ENCODE measurements around the gene SLC35A4.

The SLC35A4 gene

DNA sequence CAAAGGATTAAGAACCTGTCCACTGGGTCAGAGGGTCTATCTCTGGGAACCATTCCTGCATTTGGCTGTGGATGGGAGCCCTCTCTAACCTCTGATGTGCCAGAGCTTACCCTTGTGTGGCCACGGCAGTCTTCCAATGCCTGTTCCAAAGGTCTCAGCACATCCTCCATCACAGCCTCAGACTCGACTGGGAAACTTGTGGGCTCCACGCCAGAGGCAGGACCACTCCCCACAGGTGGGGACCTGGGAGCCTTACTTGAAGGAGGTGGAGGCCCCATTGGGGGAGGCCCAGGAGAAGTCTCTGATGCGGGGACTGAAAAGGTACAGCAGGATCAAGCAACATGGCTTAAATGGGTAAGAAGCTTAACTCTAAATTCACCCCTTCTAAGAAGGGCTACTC is 12.8 kb upstream of the SLC35A4 start:
- no peak for DNase-seq (ENCODE audit: low read depth)
- TF ChIP-seq, protein P1, sequence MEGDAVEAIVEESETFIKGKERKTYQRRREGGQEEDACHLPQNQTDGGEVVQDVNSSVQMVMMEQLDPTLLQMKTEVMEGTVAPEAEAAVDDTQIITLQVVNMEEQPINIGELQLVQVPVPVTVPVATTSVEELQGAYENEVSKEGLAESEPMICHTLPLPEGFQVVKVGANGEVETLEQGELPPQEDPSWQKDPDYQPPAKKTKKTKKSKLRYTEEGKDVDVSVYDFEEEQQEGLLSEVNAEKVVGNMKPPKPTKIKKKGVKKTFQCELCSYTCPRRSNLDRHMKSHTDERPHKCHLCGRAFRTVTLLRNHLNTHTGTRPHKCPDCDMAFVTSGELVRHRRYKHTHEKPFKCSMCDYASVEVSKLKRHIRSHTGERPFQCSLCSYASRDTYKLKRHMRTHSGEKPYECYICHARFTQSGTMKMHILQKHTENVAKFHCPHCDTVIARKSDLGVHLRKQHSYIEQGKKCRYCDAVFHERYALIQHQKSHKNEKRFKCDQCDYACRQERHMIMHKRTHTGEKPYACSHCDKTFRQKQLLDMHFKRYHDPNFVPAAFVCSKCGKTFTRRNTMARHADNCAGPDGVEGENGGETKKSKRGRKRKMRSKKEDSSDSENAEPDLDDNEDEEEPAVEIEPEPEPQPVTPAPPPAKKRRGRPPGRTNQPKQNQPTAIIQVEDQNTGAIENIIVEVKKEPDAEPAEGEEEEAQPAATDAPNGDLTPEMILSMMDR (conservative IDR thresholded peaks at IDR 0.05; ENCODE audit: low read depth, low read length): no peak
- H3K4me3 ChIP-seq (ENCODE audit: low read depth, low read length): no peak overlapping the region

GRCh38 chr5:140553657-140554056 is 11.0 kb upstream of the SLC35A4 start:
- TF ChIP-seq, protein P1 (conservative IDR thresholded peaks at IDR 0.05; ENCODE audit: low read depth, low read length): no peak
- DNase-seq (ENCODE audit: low read depth): no peak
- no peak overlapping the region for H3K4me3 ChIP-seq (ENCODE audit: low read depth, low read length)

DNA sequence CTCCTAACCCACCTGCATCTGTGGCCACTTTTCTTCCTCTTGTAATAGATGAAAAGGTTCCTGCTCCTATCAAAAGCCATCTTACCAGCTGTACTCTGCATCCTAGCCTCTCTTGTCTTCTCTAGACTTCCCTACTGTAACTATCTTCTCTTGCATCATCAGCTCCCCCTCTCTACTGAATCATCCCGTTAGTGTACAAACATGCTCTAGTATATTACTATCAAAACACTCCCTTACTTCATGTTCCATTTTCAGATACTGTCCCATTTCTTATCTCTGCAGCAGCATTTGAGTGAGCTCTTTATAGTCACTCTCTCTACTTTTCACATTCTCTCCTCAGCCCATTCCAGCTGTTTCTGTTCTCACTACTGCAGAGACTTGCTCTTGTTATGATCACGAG is 10.2 kb upstream of the SLC35A4 start:
- no peak overlapping the region for H3K4me3 ChIP-seq (ENCODE audit: low read depth, low read length)
- peak; percentile 79 for DNase-seq (ENCODE audit: low read depth)
- TF ChIP-seq, protein P1 (conservative IDR thresholded peaks at IDR 0.05; ENCODE audit: low read depth, low read length): no peak

DNA sequence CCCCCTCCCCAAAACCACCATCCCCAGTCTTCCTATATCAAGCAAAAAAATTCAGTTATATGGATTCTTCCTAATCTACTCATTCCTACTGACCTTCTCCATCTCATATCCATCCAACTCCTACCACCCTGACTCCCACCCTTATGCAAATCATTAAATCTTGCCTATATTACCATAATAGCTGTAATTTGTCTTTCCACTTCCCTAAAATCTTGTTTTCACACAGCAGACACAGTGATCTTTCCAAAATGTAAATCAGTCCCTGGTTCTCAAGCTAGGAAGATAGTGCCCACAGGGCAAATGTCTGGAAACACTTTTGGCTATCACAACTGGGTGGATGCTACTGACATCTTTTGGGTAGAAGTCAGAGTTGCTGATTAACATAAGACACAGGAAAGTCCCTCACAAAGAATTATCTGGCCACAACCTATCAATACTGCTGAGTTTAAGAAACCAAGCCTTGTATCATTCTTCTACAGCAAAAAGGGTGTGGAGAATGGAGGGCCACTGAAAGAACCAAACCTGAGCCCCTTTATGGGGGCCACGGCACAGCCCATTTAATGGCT is 8.8 kb upstream of the SLC35A4 start:
- DNase-seq (ENCODE audit: low read depth): no peak
- TF ChIP-seq, protein P1 (conservative IDR thresholded peaks at IDR 0.05; ENCODE audit: low read depth, low read length): no peak

GRCh38 chr5:140556438-140556837 is 8.2 kb upstream of the SLC35A4 start:
- peak; percentile 71 for DNase-seq (ENCODE audit: low read depth)
- TF ChIP-seq, protein P1 (conservative IDR thresholded peaks at IDR 0.05; ENCODE audit: low read depth, low read length): no peak
- H3K4me3 ChIP-seq (ENCODE audit: low read depth, low read length): peak overlapping the region; percentile 87

More for the DNA sequence above, 8.8 kb upstream of the SLC35A4 start:
- H3K4me3 ChIP-seq (ENCODE audit: low read depth, low read length): peak overlapping the region; percentile 87

DNA sequence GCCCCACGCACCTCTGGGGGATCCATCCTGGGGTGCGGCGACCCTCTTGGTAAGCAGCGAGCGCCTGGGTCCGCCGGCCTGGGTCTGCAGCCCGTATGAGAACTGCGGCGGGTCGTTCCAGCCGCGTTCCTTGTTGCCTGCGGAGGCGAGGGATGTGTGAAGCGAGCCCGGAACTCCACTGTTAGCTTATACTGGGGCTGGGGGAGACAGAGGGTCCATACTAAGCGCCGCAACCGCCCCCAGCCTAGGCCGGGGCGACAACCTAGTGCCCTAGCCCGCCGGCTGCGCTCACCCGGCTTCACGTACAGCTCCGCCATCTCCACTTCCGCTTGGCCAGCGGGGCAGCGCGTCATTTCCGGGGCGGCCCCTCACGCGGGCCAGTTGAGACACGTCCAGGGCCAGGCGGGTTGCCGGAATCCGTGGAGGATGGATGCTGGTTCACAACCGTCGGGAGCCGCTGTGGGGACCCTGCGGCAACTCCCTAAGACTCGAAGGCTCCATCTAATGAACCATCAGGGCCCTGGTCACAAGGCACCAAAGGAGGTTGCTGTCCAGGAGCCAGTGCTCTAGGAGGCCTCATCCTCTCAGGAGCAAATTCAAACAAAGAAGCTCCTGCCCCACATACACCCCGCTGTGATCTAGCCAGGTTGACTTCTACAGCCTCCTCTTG is 7.4 kb upstream of the SLC35A4 start, which contains the start of gene SRA1:
TSS of gene SRA1 (minus strand) at position 338 of the 670 bp plus-strand sequence. CDS start at position 317, 21 bp downstream.
- TF ChIP-seq, protein P1 (conservative IDR thresholded peaks at IDR 0.05; ENCODE audit: low read depth, low read length): no peak
- peak; percentile 92 for DNase-seq (ENCODE audit: low read depth)
- H3K4me3 ChIP-seq (ENCODE audit: low read depth, low read length): peak within 1 kb of the TSS; percentile 87

- H3K4me3 ChIP-seq (ENCODE audit: low read depth, low read length): no peak overlapping the region
- DNase-seq (ENCODE audit: low read depth): no peak
- TF ChIP-seq, protein P1 (conservative IDR thresholded peaks at IDR 0.05; ENCODE audit: low read depth, low read length): no peak
Measured at GRCh38 chr5:140557965-140558364, 6.7 kb upstream of the SLC35A4 start.
